Tibial nerve (tissue), 4 donors: Measurements from ENCODE around the gene ILF2. TPM values are rescaled to one million over a fixed set of nuclear protein-coding genes. Genes with fewer than 3 reads are reported as not detected.

Source experiments
- DNase-seq, 2 donors: peaks; one replicate each; pipeline ENCODE4 v3.0.0-alpha.2; 2019; ENCODE audit warnings: low spot score in 2 of 2
- H3K27ac ChIP-seq, 4 donors: fragments of 200-600 bp; sonication (generic) in 3 of 4; one replicate each; pipeline ENCODE4 v1.5.1; 2017 to 2019; ENCODE audit warnings: mild to moderate bottlenecking in 1 of 4
- H3K27me3 ChIP-seq, 2 donors: fragments of 200-600 bp; sonication (generic) in 1 of 2; one replicate each; pipeline versions ENCODE4 v1.5.1 to v1.6.0; 2017 to 2019
- H3K36me3 ChIP-seq, 3 donors: fragments of 200-600 bp; sonication (generic); one replicate each; pipeline ENCODE4 v1.5.1; 2018 to 2019
- H3K4me1 ChIP-seq, 4 donors: fragments of 200-600 bp; sonication (generic) in 3 of 4; one replicate each; pipeline ENCODE4 v1.5.1; 2017 to 2019
- H3K4me3 ChIP-seq, 4 donors: fragments of 200-600 bp; sonication (generic) in 3 of 4; one replicate each; pipeline ENCODE4 v1.5.1; 2017 to 2019; ENCODE audit warnings: mild to moderate bottlenecking in 1 of 4, moderate library complexity in 1 of 4
- H3K9me3 ChIP-seq, 4 donors: fragments of 200-600 bp; sonication (generic) in 3 of 4; one replicate each; pipeline ENCODE4 v1.5.1; 2017 to 2019
- CTCF ChIP-seq, 5 experiments: fragments of 200-600 bp in 3 of 5; fragments of 450-650 bp in 2 of 5; sonication (generic) in 3 of 5; IDR thresholded peaks; one replicate each; pipeline ENCODE4 v1.5.1; 2016 to 2019; ENCODE audit warnings: antibody characterized with exemption in 5 of 5, mild to moderate bottlenecking in 3 of 5, moderate library complexity in 2 of 5
- EP300 ChIP-seq, 2 donors: sonication (generic); formaldehyde crosslinking; IDR thresholded peaks; one replicate each; pipeline ENCODE4 v1.6.1; 2017; ENCODE audit warnings: antibody characterized with exemption in 2 of 2, mild to moderate bottlenecking in 1 of 2
- POLR2A ChIP-seq, 2 donors: fragments of 450-650 bp; IDR thresholded peaks; one replicate each; pipeline ENCODE4 v1.6.1; 2017; ENCODE audit warnings: antibody characterized with exemption in 2 of 2, mild to moderate bottlenecking in 2 of 2, moderate library complexity in 2 of 2
- WGBS, 2 donors: methylation state at CpG; one replicate each; pipeline ENCODE4 v1.1.5; 2018; 5-methylcytosine and 5-hydroxymethylcytosine counted together
- total RNA-seq, 4 donors: library from RNA; depleted of rRNA; stranded (reverse); fragments of >200 nt; gene quantifications; one replicate each; pipeline ENCODE4 v1.1.0, GENCODE V29; 2016

ILF2 gene
- total RNA-seq, 4 donors from 2014 or later = 62.8 to 102 (median 76.7) TPM

- Histone ChIP-seq H3K4me1 (peaks cover 0 to 41% (median 2%) of the 10 kb centered on the region in 4 donors), H3K4me3 (no peak overlapping the region), H3K36me3 (peaks cover 0 to 46% (median 4%) of the 10 kb centered on the region in 3 donors), H3K9me3 (no peaks in the 10 kb centered on the region), H3K27ac (peak overlapping the region in 2 of 4 donors; percentile 25 to 61), H3K27me3 (no peaks in the 10 kb centered on the region)
- WGBS, 2 donors = 24 to 45% methylated on average over 2 of the region's 2 CpGs
- TF ChIP-seq POLR2A (IDR thresholded peaks at IDR 0.05) (no peak), CTCF (IDR thresholded peaks at IDR 0.05) (no peak), EP300 (IDR thresholded peaks at IDR 0.05) (no peak)
- DNase-seq = no peak
Measured at GRCh38 chr1:153647346-153647714, 23.5 kb downstream of the ILF2 start.

DNA sequence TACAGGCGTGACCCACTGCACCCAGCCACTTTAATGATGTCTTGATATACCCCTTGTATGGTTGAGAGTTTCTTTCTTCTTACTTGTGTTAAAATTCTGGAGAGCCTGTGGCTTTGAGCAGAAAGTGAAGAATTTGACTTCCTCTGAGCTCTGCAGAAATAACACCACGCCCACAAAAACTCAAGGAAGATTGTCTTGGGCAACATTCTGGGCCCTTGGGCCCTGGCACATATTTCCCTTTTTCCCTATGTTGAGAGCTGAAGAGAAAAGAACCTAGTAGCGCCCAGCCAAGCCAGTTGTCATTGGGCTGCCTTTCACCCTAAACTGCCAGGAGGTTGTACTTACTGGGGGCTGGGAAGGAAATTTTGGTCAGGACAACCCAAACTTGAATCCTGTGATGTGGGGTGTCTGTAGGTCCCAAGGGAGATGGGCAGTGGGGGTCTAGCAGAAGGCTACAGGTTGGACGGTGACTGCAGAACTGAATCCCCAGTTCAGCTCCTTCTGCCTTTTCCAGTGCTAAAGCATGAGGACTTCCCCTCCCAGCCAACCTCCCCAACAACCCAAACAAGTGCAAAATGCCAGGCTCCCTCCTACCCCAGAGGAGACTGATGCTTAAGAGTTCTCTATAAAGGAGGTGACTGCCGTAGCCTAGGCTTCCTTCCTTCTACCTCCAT lies 24.0 kb downstream of the ILF2 start:
- no peak for DNase-seq
- Histone ChIP-seq H3K27ac (peak overlapping the region in 2 of 4 donors; percentile 26 to 29), H3K27me3 (no peaks in the 10 kb centered on the region), H3K4me1 (peaks cover 0 to 46% (median 2%) of the 10 kb centered on the region in 4 donors), H3K36me3 (peaks cover 0 to 51% (median 9%) of the 10 kb centered on the region in 3 donors), H3K4me3 (no peak overlapping the region), H3K9me3 (no peaks in the 10 kb centered on the region)
- 72 to 85% methylated on average over 5 of the region's 5 CpGs for WGBS, 2 donors
- peak in 1 of 2 donors; percentile 11 for TF ChIP-seq EP300 (IDR thresholded peaks at IDR 0.05)
- no peak for TF ChIP-seq CTCF (IDR thresholded peaks at IDR 0.05)
- no peak for TF ChIP-seq POLR2A (IDR thresholded peaks at IDR 0.05)

GRCh38 chr1:153643816-153644215 lies 27.0 kb downstream of the ILF2 start:
- TF ChIP-seq CTCF (IDR thresholded peaks at IDR 0.05) (no peak), EP300 (IDR thresholded peaks at IDR 0.05) (no peak), POLR2A (IDR thresholded peaks at IDR 0.05) (no peak)
- H3K27me3 ChIP-seq = no peaks in the 10 kb centered on the region
- H3K36me3 ChIP-seq = peaks cover 0 to 81% (median 20%) of the 10 kb centered on the region in 3 donors
- peak overlapping the region in 2 of 4 donors; percentile 32 to 59 for H3K27ac ChIP-seq
- DNase-seq = no peak
- H3K4me1 ChIP-seq = peaks cover 0 to 58% (median 2%) of the 10 kb centered on the region in 4 donors
- H3K4me3 ChIP-seq = no peak overlapping the region
- H3K9me3 ChIP-seq = no peaks in the 10 kb centered on the region

DNA sequence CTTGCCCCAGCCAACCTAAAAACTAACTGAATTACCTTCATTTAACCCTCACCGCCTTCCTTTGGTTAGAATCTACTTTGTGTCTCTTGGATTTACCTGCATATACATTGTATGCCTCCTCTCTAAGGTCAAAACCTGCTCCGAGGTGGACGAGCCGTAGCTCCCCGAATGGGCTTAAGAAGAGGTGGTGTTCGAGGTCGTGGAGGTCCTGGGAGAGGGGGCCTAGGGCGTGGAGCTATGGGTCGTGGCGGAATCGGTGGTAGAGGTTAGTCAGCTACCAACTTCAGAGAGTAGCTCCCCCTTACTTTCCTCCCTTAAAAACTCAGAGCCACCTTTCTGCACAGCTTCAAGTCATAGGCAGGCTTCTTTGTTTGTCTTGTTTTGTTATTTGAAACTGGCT lies 27.7 kb downstream of the ILF2 start:
- peaks cover 0 to 89% (median 23%) of the 10 kb centered on the region in 3 donors for H3K36me3 ChIP-seq
- H3K27me3 ChIP-seq = no peaks in the 10 kb centered on the region
- peak overlapping the region in 1 of 4 donors; percentile 32 for H3K27ac ChIP-seq
- 87% methylated on average over 11 of the region's 11 CpGs for WGBS, 2 donors
- H3K4me3 ChIP-seq = no peak overlapping the region
- no peak for DNase-seq
- TF ChIP-seq EP300 (IDR thresholded peaks at IDR 0.05) (no peak), CTCF (IDR thresholded peaks at IDR 0.05) (no peak), POLR2A (IDR thresholded peaks at IDR 0.05) (no peak)
- H3K4me1 ChIP-seq = peaks cover 0 to 57% (median 2%) of the 10 kb centered on the region in 4 donors
- H3K9me3 ChIP-seq = no peaks in the 10 kb centered on the region

DNA sequence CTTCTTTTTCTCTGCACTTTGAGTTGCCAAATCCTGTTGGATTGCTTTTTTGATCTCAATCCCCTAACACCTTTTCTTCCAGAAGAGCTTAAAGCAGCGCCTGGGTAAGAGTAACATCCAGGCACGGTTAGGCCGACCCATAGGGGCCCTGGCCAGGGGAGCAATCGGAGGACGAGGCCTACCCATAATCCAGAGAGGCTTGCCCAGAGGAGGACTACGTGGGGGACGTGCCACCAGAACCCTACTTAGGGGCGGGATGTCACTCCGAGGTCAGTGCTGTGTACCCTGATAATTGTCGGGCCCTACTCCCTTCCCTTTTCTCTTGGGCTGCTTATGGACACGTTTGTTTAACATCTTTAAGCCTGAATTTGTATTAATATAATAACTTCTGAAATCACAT lies 28.6 kb downstream of the ILF2 start:
- TF ChIP-seq POLR2A (IDR thresholded peaks at IDR 0.05) = no peak
- TF ChIP-seq EP300 (IDR thresholded peaks at IDR 0.05) = no peak
- TF ChIP-seq CTCF (IDR thresholded peaks at IDR 0.05) = no peak
- Histone ChIP-seq H3K4me3 (no peak overlapping the region), H3K9me3 (no peaks in the 10 kb centered on the region), H3K4me1 (peaks cover 0 to 63% (median 0%) of the 10 kb centered on the region in 4 donors), H3K36me3 (peaks cover 0 to 98% (median 31%) of the 10 kb centered on the region in 3 donors), H3K27ac (no peak overlapping the region), H3K27me3 (no peaks in the 10 kb centered on the region)
- 81 to 86% methylated on average over 11 of the region's 11 CpGs for WGBS, 2 donors
- no peak for DNase-seq
